GM21515 (cell line): Measurements from ENCODE around the gene BLNK.
"Not testable (repeated sequence)": the region's sequence is repeated elsewhere in the genome, so short reads cannot be mapped to it uniquely, and the experiment has no call there.

ENCODE experiments used
- ATAC-seq: cut with Tn5 transposase; IDR thresholded peaks from one replicate; pipeline ENCODE4 v1.9.1; 2021; ENCODE audit not compliant: unreplicated experiment

Gene BLNK

GRCh38 chr10:96229568-96230030, 41.8 kb downstream of the BLNK start:
- peak; percentile 51 for ATAC-seq

DNA sequence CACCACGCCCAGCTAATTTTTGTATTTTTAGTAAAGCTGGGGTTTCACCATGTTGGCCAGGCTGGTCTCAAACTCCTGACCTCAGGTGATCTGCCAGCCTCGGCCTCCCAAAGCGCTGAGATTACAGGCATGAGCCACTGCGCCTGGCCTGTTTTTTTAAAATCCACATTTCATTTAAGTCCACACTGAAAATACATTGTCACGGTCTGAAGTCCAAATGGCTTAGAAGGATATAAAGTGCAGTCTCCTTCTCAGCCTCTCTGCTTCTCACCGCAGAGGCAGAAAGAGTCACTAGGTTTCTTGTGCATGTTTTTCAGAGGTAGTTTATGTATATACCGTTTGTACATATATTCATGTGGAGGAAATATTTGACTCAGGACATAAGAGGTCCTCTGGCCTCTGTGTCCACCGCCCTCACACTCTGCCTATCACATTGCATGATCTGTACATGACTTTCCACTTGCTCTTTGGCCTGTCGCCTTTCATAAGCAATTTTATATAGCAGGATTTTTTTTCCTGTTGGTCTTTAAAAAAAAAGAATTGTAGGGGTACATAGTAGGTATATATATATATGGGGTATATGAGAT, 42.9 kb downstream of the BLNK start:
- no peak for ATAC-seq

GRCh38 chr10:96227206-96227605, 44.2 kb downstream of the BLNK start:
- ATAC-seq: no peak

GRCh38 chr10:96225119-96225518, 46.2 kb downstream of the BLNK start:
- no peak for ATAC-seq

DNA sequence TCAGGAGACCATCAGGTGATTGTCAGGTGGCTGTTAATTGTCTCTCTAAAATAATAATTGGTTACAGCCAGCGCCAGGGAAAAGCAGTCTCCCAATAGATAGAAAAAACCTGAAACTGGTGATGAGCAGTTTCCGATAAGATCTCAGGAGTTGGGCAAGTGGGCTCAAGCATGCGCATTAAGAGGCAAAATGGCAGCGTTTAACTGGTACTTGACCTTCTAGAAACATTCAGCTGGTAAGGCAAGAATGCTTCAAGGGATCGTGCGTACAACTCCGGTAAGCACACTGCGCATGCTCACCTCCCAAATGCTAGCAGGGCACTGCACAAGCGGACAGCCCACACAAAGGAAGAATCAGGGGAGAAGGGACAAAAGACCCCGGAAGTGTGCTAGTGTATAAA, 48.5 kb downstream of the BLNK start:
- ATAC-seq: no peak

DNA sequence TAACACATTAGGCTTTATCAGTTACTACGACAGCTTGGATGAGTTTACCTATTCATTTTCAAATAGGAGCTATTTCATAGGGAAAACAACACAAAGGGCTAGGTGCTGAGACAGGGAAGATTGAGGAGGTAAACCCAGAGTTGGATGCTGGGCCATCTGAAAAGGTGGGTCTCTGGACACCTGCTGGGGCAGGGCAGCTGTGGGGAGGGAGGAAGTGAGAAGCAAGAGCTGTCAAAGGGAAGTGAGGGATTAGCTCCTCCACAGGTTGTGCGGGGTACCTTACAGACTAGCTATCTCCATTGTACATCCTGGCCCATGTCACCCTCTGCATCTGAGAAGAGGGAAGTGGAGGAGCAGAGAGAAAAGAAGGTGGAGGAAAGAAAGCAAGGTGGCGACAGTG, 48.9 kb downstream of the BLNK start:
- ATAC-seq: no peak

DNA sequence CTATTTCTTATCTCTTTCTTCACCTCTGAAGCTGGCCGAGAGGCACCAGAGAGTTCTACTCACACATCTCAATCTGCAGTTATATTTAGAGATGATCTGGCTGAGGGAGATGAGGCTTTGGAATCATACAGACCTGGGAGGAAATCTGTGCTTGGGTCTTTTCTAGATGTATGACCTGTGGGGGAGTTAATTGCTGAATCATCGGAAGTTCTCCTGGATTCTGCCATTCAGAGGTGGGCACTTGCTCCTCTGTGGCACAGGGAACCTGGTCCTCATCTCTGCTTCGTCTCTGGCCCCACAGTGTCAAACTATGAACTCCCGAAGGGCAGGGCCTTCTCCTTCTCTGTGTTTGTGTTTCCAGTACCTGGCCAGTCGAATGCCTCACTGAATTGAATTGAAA, 52.5 kb downstream of the BLNK start:
- no peak for ATAC-seq

- no peak for ATAC-seq
Observed at GRCh38 chr10:96217711-96218110, 53.7 kb downstream of the BLNK start.

GRCh38 chr10:96216775-96217174, 54.6 kb downstream of the BLNK start:
- ATAC-seq: no peak

- ATAC-seq: no peak
Observed at GRCh38 chr10:96212911-96213310, 58.5 kb downstream of the BLNK start.

- no peak for ATAC-seq
Observed at GRCh38 chr10:96211764-96212163, 59.6 kb downstream of the BLNK start.

GRCh38 chr10:96208946-96209345, 62.4 kb downstream of the BLNK start:
- no peak for ATAC-seq

GRCh38 chr10:96208271-96208670, 63.1 kb downstream of the BLNK start:
- ATAC-seq: peak; percentile 72

GRCh38 chr10:96205580-96205979, 65.8 kb downstream of the BLNK start:
- no peak for ATAC-seq

- ATAC-seq: no peak
Observed at GRCh38 chr10:96201525-96201924, 69.8 kb downstream of the BLNK start.

- not testable (repeated sequence) for ATAC-seq
Observed at GRCh38 chr10:96189505-96189904, 81.9 kb downstream of the BLNK start.

DNA sequence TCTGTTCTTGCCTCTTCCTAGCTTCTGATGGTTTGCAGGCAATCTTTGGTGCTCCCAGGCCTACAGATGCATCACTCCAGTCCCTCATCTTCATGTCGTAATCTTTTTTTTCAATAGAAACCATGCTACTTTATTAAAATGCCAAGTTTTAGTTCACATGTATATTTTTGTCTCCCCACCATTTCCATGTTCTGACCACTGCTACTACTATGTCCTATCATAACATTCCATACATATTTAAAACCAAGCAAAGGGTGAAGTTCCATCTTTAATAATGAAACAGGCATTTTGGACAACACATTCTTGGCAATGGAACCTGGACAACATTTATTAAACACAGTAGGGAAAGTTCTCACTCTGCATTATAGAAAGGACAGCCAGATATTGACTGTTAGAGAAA, 82.5 kb downstream of the BLNK start:
- ATAC-seq: no peak

GRCh38 chr10:96188421-96188820, 82.9 kb downstream of the BLNK start:
- no peak for ATAC-seq

DNA sequence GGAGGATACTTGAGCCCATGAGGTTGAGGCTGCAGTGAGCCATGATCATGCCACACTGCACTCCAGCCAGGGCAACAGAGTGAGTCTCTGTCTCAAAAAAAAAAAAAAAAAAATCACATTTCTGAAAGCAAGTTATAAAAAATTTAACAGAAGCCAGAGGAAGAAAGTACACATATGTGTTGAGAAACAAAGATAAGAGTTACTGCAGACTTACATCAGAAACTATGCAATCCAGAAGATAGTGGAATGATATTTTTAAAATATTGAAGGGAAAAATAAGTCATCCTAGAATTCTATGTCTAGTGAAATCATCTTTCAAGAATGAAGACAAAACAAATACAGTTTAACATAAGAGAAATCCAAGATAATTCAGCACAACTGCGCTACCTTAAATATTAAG, 94.4 kb downstream of the BLNK start:
- no peak for ATAC-seq

GRCh38 chr10:96172666-96173065, 98.7 kb downstream of the BLNK start:
- ATAC-seq: no peak

- no peak for ATAC-seq
Observed at GRCh38 chr10:96170230-96170629, 101.1 kb downstream of the BLNK start.

DNA sequence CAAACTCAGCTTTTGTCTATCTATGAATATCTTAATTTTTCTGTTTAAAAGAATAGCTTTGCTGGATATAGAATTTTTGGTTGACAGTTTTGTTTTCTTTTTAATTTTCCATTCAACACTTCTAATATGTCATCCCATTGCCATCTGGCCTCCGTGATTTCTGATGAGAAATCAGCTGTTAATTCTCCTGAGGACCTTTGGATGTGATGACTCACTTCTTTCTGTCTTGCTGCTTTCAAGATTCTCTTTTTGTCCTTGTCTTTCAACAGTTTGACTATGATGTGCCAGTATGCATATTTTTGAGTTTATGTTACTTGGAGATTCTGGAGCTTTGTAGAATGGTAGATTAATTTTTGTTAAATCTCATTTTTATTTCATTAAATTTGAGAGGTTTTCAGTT, 102.8 kb downstream of the BLNK start:
- no peak for ATAC-seq

DNA sequence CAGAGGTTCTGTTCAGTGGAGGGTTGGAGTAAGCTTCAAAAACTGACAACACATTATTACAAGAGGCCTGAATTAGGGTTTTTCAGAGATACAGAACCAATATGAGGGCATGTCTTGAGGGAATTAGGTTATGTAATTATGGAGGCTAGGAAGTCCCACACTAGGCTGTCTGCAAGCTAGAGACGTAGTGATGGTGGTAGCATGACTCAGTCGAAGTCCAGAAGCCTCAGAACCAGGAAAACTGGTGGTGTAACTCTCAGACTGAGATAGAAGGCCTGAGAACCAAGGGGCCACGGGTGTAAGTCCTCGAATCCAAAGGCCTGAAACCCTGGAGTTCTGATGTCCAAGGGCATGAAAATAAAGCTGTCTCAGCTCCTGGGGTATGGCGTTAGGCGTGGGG, 105.6 kb downstream of the BLNK start:
- ATAC-seq: no peak
